GM18520 (cell line): ENCODE data around the gene EXOC4.
"Not testable (repeated sequence)": the region's sequence is repeated elsewhere in the genome, so short reads cannot be mapped to it uniquely, and the experiment has no call there.

Experiments
- ATAC-seq: cut with Tn5 transposase; IDR thresholded peaks from one replicate; pipeline ENCODE4 v1.9.1; 2021; ENCODE audit not compliant: unreplicated experiment

The EXOC4 gene

DNA sequence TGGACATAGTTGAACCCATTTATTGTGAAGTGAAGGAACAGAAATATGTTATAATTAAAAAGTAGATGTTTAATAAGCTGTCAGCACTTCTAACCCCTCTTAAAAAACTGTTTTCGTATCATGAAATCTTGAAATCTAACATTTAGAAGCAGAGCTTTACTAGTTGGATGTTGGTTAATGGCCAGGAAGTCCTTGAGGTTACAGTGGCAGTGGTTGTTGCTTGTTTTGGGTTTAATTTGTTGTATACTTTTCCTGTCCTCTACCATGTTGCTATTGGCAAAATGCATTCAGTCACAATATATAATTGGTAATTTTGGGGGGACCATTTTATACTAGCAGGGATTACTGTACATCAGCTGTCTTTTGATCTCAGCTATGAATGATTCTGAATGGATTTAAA lies 60.7 kb downstream of the EXOC4 start:
- no peak for ATAC-seq

- no peak for ATAC-seq
These were observed 61.2 kb downstream of the EXOC4 start for GRCh38 chr7:133314084-133314483.

GRCh38 chr7:133315332-133316040 lies 62.6 kb downstream of the EXOC4 start:
- ATAC-seq: no peak

GRCh38 chr7:133319842-133320241 lies 67.0 kb downstream of the EXOC4 start:
- no peak for ATAC-seq

GRCh38 chr7:133320891-133321290 lies 68.0 kb downstream of the EXOC4 start:
- no peak for ATAC-seq

GRCh38 chr7:133321366-133321765 lies 68.5 kb downstream of the EXOC4 start:
- not testable (repeated sequence) for ATAC-seq

DNA sequence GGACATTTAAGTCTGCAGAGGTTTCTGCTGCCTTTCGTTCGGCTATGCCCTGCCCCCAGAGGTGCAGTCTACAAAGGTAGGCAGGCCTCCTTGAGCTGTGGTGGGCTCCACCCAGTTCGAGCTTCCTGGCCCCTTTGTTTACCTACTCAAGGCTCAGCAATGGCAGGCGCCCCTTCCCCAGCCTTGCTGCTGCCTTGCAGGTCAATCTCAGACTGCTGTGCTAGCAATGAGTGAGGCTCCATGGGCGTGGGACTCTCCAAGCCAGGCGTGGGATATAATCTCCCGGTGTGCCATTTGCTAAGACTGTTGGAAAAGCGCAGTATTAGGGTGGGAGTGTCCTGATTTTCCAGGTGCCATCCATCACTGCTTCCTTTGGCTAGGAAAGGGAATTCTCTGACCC lies 73.9 kb downstream of the EXOC4 start:
- not testable (repeated sequence) for ATAC-seq

- ATAC-seq: not testable (repeated sequence)
These were observed 75.1 kb downstream of the EXOC4 start for GRCh38 chr7:133328021-133328420.

GRCh38 chr7:133330085-133330484 lies 77.2 kb downstream of the EXOC4 start:
- ATAC-seq: no peak

DNA sequence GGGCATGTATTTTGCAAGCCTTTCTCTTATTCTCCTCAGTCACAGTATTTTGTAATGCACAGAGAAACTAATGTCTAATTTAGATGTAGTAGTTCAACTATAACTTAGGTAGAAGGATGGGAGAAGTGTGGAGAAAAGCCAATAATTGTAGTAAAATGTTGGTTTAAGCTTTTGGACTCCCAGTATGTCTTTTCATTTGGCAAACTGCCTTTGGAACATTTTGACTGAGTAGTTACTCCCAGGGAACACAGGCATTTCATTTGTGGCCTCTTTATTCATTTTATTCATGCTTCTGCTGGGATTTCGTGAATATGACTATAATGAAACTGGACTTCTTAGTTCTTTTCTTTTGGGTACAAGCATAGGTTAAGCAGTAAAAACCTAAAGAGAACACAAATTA lies 79.0 kb downstream of the EXOC4 start:
- no peak for ATAC-seq

GRCh38 chr7:133339772-133340171 lies 86.9 kb downstream of the EXOC4 start:
- ATAC-seq: no peak

- no peak for ATAC-seq
These were observed 91.4 kb downstream of the EXOC4 start for GRCh38 chr7:133344275-133344674.

DNA sequence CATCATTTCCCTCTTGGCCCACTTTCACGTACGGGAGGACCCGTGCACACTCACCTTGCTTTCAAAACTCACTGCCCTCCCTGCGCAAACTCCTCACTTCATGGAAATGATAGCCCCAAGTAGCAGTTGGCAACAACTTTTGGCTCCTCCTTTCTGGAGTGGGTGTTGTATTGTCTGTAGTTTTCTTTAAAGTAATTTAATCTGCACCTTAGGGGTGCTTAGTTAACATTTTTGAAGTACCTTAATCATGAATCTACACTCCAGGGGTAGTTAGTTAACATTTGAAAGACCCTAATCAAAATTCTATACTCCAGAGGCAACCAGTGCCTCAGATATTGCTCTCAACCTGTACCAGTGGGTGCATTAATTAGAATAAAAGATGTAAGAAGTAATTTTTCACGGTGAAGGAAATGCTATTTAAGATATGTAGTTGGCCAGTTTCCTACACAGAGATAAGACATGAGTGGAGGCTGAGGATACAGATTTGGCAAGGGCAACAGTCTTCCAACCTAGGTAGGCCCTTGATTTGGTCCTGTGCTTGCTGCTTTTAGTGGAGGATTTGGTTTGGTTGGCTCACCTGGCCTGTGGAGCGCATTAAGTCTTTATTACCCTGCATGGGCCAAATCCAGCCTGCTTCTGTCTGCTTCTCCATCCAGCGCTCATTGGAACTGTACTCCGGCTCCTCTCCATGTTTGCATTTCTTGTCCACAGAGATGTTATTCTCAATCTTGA lies 93.0 kb downstream of the EXOC4 start:
- no peak for ATAC-seq

DNA sequence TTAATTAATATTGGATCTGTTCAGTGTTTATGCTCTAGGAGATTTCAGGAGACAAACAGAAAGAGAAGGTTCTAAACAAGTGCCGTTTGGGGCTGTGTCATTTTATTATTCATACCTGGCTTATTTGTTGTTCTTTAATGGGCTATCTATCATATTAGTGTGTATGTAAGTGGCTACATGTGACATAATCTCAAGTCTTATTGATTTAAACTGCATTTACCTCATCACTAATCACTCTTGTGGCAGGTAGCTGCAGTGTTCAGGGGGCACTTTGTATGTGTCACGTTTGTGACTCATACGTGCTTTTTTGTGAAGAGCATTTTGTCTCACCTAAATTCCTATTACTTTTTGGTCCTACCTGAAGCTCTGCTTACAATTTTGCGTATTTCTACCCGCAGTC lies 95.4 kb downstream of the EXOC4 start:
- ATAC-seq: no peak

DNA sequence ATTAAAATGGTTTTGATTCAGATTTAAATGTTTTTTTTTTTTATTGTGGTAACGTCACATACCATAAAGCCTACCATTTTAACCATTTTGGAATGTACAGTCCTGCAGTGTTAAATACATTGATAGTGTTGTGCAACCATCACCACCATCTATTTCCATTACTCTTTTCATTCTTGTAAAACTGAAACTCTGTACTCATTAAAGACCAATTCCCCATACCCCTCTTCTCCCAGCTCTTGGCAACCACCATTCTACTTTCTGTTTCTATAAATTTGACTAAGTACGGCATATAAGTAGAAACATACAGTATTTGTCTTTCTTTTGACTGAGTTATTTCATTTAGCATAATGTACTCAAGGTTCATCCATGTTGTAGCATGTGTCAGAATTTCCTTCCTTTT lies 96.2 kb downstream of the EXOC4 start:
- ATAC-seq: no peak

- ATAC-seq: no peak
These were observed 99.6 kb downstream of the EXOC4 start for GRCh38 chr7:133352430-133352829.

GRCh38 chr7:133353775-133354174 lies 100.9 kb downstream of the EXOC4 start:
- no peak for ATAC-seq

DNA sequence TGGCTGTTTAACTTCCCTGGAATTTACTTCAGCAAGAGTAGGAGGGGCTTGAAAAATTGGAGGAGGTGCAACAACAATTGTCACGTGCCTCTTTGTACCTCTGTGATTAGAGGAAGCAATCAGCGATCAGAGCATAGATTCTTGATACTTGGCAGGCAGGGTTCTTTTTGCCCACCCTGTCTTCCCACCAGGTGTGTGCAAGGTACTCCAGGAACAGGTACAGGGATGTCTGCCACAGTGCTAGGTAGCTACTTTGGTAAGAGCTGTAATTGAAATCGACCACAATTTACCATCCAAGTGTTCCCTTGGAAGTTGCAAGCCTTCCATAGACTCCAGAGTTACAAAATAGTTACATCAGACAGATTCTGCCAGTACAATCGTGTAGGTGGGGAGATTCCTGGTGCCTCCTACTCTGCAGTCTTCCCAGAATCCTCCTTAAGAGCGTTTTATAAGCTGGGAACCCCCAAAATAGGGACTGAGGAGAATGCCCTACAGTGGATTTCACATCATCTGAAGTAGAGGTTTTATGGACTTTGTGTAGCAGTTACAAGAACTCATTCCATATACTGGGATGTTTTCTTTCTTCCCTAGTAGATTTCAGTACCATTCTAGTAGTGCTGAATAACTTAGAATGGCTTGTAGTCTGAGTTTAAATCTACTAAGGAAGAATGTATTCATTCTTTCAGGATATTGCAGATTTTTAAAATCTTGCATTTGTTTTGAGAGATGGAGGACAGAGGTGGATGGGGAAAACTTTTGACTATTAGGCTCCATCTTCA lies 101.9 kb downstream of the EXOC4 start:
- ATAC-seq: no peak

DNA sequence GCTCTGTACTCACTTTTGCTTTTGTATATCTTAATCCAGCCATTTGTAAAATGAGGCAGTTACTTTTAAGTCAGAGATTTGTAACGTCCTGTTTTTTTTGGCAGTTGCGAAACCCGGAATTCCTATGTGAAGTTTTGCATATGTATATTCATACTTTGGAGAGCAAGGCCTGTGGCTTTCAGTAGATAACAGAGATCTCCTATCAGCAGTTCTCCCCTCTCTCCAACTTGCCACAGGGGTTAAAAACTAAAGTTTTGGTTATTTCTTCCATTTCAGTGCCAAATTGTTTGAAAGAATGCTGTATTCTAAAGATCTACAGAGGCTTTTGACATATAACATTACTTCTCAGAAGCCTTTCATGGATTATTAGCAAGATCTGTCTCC lies 102.4 kb downstream of the EXOC4 start:
- no peak for ATAC-seq

DNA sequence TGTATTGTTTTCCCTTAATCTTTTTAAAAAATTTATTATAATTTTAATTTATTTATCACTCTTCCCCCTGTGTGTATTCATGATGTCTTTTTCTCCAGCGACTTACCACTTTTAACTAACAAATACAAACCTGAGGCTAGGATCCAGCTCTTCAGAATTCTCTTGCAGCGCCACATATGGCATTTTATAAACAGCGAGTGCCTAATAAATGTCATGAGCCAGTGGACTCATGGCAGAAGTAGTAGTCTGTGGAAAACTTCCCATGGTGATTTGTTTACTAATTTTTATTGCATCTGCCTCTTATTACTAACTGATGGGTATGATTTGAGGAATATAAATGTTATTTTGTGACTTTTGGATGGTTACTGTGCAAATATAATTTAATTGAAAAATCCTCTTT lies 102.9 kb downstream of the EXOC4 start:
- no peak for ATAC-seq

DNA sequence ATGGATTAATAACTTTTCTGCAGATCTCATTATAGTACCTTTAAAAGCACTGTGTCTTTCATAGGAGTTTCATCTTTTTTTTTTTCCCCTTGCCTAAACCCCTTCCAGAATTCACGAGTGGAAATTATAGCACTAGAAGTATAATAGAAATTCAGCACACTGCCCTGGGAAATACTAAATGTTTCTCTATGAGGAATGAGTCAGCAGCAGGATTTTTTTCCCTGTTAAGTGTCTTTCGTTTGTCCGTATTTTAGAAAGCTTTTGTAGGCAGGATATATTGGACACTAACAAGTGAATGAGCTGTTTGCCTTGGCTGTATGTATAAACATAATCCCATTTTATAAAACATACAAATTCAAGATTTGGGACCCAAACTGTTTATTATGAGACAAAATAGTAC lies 105.8 kb downstream of the EXOC4 start:
- no peak for ATAC-seq

- no peak for ATAC-seq
These were observed 106.6 kb downstream of the EXOC4 start for GRCh38 chr7:133359449-133359848.
